GM12873 (cell line): ENCODE measurements around the gene RABGGTA.

ENCODE experiments used
- CTCF ChIP-seq: IDR thresholded peaks from 2 replicates; pipeline ENCODE4 v1.5.1; 2012; ENCODE audit warnings: low read depth, mild to moderate bottlenecking, moderate library complexity, low read length, control low read depth; ENCODE audit not compliant: insufficient read depth; ENCODE audit errors: missing control alignments

The RABGGTA gene

DNA sequence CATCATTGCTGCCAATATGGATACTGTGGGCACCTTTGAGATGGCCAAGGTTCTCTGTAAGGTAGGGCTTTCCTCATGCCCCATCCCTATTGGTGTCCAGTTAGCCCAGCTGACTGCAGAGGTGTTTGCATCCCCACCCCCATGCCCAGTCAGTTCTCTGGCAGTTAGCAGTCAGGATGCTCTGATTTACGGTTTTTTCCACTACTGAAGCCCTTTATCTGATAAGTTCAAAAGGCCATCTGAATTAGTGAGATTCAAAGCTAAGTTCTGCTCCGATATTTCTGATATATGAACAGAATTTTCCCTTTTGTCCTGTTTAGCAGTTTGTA, 37.9 kb downstream of the RABGGTA start:
- TF ChIP-seq CTCF: no peak

GRCh38 chr14:24232645-24233537, 38.5 kb downstream of the RABGGTA start, which contains the start of gene GMPR2:
TSS of gene GMPR2 (plus strand) at chr14:24232929. CDS start at chr14:24233254, 325 bp downstream.
- TF ChIP-seq CTCF: no peak

DNA sequence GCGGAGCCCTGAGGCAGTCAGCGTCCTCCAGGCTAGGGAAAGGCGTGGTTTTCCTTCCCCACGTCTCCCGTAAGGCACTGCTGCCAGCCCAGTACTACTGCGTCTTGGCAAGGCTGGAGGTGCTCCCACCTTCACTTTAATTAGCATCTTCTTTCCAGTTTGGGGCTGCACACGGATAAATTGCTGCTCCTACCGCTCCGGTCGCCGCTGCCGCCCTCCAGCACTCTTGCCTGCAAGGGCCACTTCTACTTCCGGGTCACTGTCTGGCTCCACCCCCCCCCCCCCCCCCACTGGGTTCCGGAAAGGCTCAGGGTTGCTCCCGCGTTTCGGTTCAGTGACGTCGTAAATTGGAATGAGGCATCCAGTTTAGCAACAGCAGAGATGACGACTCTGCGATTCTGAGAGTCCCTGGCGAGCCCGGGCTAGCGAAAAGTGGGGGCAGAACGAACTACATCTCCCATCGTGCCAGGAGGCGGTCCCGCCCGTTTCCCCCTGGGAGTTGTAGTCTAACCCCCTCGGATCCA, 39.2 kb downstream of the RABGGTA start, which contains the start of gene NEDD8:
Gene NEDD8 (minus strand): TSS at position 247 of the 524 bp plus-strand sequence. CDS start 100 bp downstream, at position 147.
- TF ChIP-seq CTCF: no peak

DNA sequence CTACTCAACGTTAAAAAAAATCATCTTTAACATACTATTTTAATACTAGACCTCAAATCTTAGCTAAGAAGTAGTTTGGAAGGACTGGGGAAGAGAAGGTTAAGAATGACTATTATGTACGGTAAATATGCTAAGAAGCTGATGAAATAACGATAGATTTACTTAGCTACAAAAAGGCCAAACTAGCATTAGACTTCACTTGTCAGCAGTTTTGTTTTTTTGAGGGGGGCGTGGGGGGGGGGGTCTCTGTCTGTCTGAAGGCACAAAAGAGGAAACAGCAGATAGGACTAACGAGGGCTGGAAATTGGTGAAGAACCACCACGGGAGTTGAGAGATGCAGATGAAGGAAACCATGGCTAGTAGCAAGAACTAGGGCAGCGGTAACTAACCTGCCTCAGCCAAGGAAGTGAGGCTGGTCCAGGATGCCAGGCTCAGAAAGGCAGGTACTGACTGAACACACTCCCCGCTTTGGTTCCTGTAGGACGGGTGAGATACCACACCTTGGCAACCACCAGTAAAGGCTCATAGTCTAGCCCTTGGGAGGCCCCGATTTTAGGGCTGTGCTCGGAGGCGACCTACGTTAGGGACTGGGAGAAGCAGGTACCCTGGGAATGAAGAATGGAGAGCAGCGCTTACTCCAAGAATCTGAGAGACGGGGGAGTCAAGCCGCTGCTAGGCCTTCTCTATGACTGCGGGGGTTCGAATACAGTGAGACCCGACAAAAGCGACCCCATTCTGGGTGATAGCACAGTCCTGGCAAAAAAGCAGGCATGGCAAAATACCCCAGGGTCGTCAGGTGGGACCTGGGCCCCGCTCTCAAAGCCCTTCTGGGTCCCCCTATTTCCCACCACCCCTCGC, 39.9 kb downstream of the RABGGTA start:
- TF ChIP-seq CTCF: no peak

DNA sequence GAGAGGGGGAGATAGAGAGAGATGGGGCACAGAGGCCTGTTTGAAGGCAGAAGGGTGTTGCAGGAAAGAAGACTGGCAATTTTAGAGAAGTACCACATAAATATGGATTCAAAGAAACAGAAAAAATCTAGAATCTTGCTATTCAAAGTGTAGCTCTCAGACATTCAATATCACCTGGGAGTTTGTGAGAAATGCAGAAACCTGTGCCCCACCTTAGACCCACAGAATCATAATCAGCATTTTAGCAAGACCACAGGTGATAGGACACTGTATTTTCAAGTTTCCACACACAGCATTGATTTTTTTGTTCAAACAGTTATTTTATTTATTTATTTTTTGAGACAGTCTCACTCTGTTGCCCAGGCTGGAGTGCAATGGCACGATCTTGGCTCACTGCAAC, 42.5 kb downstream of the RABGGTA start:
- no peak for TF ChIP-seq CTCF

DNA sequence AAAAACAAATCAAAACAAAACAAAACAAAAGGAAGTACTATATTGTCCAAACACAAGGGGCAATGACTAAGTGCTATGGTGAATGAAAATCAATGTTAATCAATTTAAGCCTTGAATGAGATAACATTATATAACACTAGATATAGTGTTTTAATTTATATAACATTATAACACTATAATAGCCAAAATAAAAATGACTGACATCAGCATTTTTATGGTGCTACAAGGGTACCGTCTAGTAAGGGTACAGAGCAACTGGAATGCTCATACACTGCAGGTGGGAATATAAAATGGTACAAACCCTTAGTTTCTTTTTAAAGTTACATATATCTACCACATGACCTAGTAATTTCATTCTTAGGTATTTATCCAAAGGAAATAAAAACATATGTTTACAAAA, 44.9 kb downstream of the RABGGTA start:
- TF ChIP-seq CTCF: no peak

DNA sequence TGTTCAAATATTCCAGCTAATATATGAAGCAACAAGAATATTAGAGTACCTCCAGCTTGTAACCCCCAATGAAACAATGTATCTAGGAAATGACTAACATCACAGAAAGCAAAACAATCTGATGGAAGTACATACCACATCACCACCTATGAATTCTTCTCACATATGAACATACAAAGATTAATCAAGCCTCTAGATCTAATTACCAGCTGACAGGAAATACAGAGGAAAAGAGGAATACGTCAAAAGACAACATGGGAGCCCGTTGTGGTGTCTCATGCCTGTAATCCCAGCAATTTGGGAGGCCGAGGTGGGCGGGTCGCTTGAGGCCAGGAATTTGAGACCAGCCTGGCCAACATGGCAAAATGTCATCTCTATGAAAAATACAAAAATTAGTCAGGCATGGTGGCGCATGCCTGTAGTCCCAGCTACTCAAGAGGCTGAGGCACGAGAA, 46.8 kb downstream of the RABGGTA start:
- TF ChIP-seq CTCF: no peak
